DND-41 (cell line): Measurements from ENCODE around the gene AKAP17A.

Source experiments
- ATAC-seq: fragments of 200-7000 bp; cut with Tn5 transposase; 3 replicates; pipeline ENCODE4 v1.9.1; 2021; ENCODE audit warnings: low read depth; ENCODE audit not compliant: insufficient read depth
- DNase-seq: peaks from one replicate; pipeline ENCODE4 v3.0.0-alpha.2; 2020
- H2AFZ ChIP-seq: 2 replicates; pipeline ENCODE4 v1.6.0; 2012; ENCODE audit warnings: low read depth, low read length
- H3K27ac ChIP-seq: 2 replicates; pipeline ENCODE4 v1.5.1; 2012; ENCODE audit warnings: low read length, inconsistent platforms
- H3K27me3 ChIP-seq: fragments of 200-600 bp; sonication (generic); 2 replicates; pipeline ENCODE4 v1.6.0; 2012; ENCODE audit warnings: low read length, mild to moderate bottlenecking, inconsistent platforms; ENCODE audit not compliant: insufficient read depth, poor library complexity
- H3K36me3 ChIP-seq: 2 replicates; pipeline ENCODE4 v1.5.1; 2012; ENCODE audit warnings: low read length, inconsistent platforms; ENCODE audit not compliant: insufficient read depth
- H3K4me1 ChIP-seq: 2 replicates; pipeline ENCODE4 v1.5.1; 2012; ENCODE audit warnings: mild to moderate bottlenecking, low read length; ENCODE audit not compliant: insufficient read depth
- H3K4me2 ChIP-seq: 2 replicates; pipeline ENCODE4 v1.6.0; 2012; ENCODE audit warnings: mild to moderate bottlenecking, moderate library complexity, low read length, inconsistent platforms; ENCODE audit not compliant: insufficient read depth
- H3K4me3 ChIP-seq, 2 experiments: fragments of 200-600 bp in 1 of 2; shearing (Covaris generic) in 1 of 2; 2 replicates each; pipeline ENCODE4 v1.5.1; 2012 to 2016; ENCODE audit warnings: inconsistent platforms in 2 of 2, low read length in 2 of 2, mild to moderate bottlenecking in 2 of 2, low read depth in 1 of 2, moderate library complexity in 1 of 2
- H3K79me2 ChIP-seq: 2 replicates; pipeline ENCODE4 v1.6.0; 2012; ENCODE audit warnings: low read length, inconsistent platforms; ENCODE audit not compliant: insufficient read depth
- H3K9ac ChIP-seq: 2 replicates; pipeline ENCODE4 v1.6.0; 2012; ENCODE audit warnings: low read depth, mild to moderate bottlenecking, inconsistent platforms, low read length, moderate library complexity
- H3K9me3 ChIP-seq: 2 replicates; pipeline ENCODE4 v1.5.1; 2012; ENCODE audit warnings: low read length, moderate library complexity, mild to moderate bottlenecking, inconsistent platforms; ENCODE audit not compliant: insufficient read depth, severe bottlenecking
- H4K20me1 ChIP-seq: 2 replicates; pipeline ENCODE4 v1.6.0; 2012; ENCODE audit warnings: low read length; ENCODE audit not compliant: insufficient read depth
- CTCF ChIP-seq: IDR thresholded peaks from 2 replicates; pipeline ENCODE4 v1.5.1; 2012; ENCODE audit warnings: borderline replicate concordance, low read length, moderate library complexity, mild to moderate bottlenecking; ENCODE audit not compliant: poor library complexity, severe bottlenecking; ENCODE audit errors: extremely low read depth
- EZH2 ChIP-seq: IDR thresholded peaks from 3 replicates; pipeline ENCODE4 v1.6.1; 2012; ENCODE audit warnings: borderline replicate concordance, low read depth, mild to moderate bottlenecking, moderate library complexity, low read length, inconsistent platforms; ENCODE audit not compliant: severe bottlenecking

The AKAP17A gene

GRCh38 chrX:1598021-1598875 lies 6.8 kb downstream of the AKAP17A start:
- peaks cover 8% of the 10 kb centered on the region for H3K9me3 ChIP-seq
- H3K4me2 ChIP-seq = no peak overlapping the region
- no peak overlapping the region for H2AFZ ChIP-seq
- no peak overlapping the region for H3K4me3 ChIP-seq
- H4K20me1 ChIP-seq = peaks cover 64% of the 10 kb centered on the region
- no peak for DNase-seq
- peaks cover 97% of the 10 kb centered on the region for H3K36me3 ChIP-seq
- no peak for TF ChIP-seq EZH2
- TF ChIP-seq CTCF = no peak
- H3K27ac ChIP-seq = no peak overlapping the region
- H3K79me2 ChIP-seq = peaks cover 68% of the 10 kb centered on the region
- ATAC-seq = 0 out of 3 replicates have a peak, but pooled peaks have one; percentile 15
- no peak overlapping the region for H3K9ac ChIP-seq
- peaks cover 14% of the 10 kb centered on the region for H3K4me1 ChIP-seq
- H3K27me3 ChIP-seq = no peaks in the 10 kb centered on the region

- Histone ChIP-seq H4K20me1 (peaks cover 58% of the 10 kb centered on the region), H2AFZ (no peak overlapping the region), H3K4me2 (no peak overlapping the region), H3K9me3 (peaks cover 8% of the 10 kb centered on the region), H3K27ac (no peak overlapping the region), H3K36me3 (peaks cover 92% of the 10 kb centered on the region), H3K9ac (no peak overlapping the region), H3K4me1 (peaks cover 5% of the 10 kb centered on the region), H3K79me2 (peaks cover 59% of the 10 kb centered on the region), H3K27me3 (no peaks in the 10 kb centered on the region), H3K4me3 (no peak overlapping the region)
- TF ChIP-seq EZH2 (no peak), CTCF (no peak)
- no peak for DNase-seq
- no peak for ATAC-seq
These were observed 7.7 kb downstream of the AKAP17A start for GRCh38 chrX:1598876-1599790.

GRCh38 chrX:1599791-1600405 lies 8.5 kb downstream of the AKAP17A start:
- no peak for ATAC-seq
- TF ChIP-seq CTCF = no peak
- no peak for TF ChIP-seq EZH2
- H3K9ac ChIP-seq = no peak overlapping the region
- peaks cover 86% of the 10 kb centered on the region for H3K36me3 ChIP-seq
- no peak overlapping the region for H3K4me3 ChIP-seq
- H3K4me2 ChIP-seq = no peak overlapping the region
- no peaks in the 10 kb centered on the region for H3K27me3 ChIP-seq
- peaks cover 4% of the 10 kb centered on the region; the same call in 1 of the 2 replicates for H3K4me1 ChIP-seq
- peaks cover 8% of the 10 kb centered on the region for H3K9me3 ChIP-seq
- peaks cover 52% of the 10 kb centered on the region for H4K20me1 ChIP-seq
- no peak overlapping the region for H2AFZ ChIP-seq
- peaks cover 52% of the 10 kb centered on the region for H3K79me2 ChIP-seq
- H3K27ac ChIP-seq = no peak overlapping the region
- no peak for DNase-seq
